ENCODE results near the gene MDGA2.

MDGA2 gene

DNA sequence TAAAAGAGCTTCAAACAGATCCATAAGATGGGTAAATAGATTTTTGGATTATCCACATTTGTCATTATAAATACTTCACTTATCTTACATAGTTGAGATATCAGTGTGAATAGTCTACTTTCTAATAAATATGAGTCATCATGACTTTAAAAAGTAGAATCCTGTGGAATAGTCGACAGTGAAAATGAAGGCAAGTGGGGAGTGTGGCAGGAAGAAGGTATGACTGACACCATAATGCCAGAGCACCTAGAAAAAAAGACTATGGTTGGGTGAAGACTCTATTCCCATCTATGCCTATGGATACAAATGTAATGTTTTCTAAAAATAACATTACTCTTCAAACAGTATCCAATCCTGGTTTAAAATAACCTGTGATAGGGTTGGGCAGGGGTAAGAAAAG lies 117.5 kb downstream of the MDGA2 start:
- no peak for TF ChIP-seq CTCF (conservative IDR thresholded peaks at IDR 0.05; ENCODE audit: low read depth, low read length)
- no peak overlapping the region for H3K27ac ChIP-seq
- no peak overlapping the region for H3K4me2 ChIP-seq
- H3K27me3 ChIP-seq (ENCODE audit: insufficient read depth, low read depth) = no peaks in the 10 kb centered on the region
- no peak overlapping the region for H3K4me3 ChIP-seq (IDR thresholded peaks at IDR 0.05; ENCODE audit: insufficient read depth, low read depth, low read length)
- no peaks in the 10 kb centered on the region for H3K36me3 ChIP-seq (ENCODE audit: insufficient read depth)
- H3K4me1 ChIP-seq (ENCODE audit: low read depth, poor library complexity, severe bottlenecking) = no peaks in the 10 kb centered on the region
- no peak overlapping the region for H3K9ac ChIP-seq
- H4K20me1 ChIP-seq (ENCODE audit: insufficient read depth) = no peaks in the 10 kb centered on the region
- no peaks in the 10 kb centered on the region for H3K79me2 ChIP-seq (ENCODE audit: insufficient read depth, low read depth)
- H2AFZ ChIP-seq (ENCODE audit: low read depth) = no peak overlapping the region

GRCh38 chr14:47555333-47555732 lies 120.1 kb downstream of the MDGA2 start:
- no peak overlapping the region for H3K4me3 ChIP-seq (IDR thresholded peaks at IDR 0.05; ENCODE audit: insufficient read depth, low read depth, low read length)
- H3K79me2 ChIP-seq (ENCODE audit: insufficient read depth, low read depth) = no peaks in the 10 kb centered on the region
- no peak overlapping the region for H3K27ac ChIP-seq
- no peaks in the 10 kb centered on the region for H4K20me1 ChIP-seq (ENCODE audit: insufficient read depth)
- H3K4me2 ChIP-seq = no peak overlapping the region
- no peak for TF ChIP-seq CTCF (conservative IDR thresholded peaks at IDR 0.05; ENCODE audit: low read depth, low read length)
- no peak overlapping the region for H3K9ac ChIP-seq
- no peaks in the 10 kb centered on the region for H3K4me1 ChIP-seq (ENCODE audit: low read depth, poor library complexity, severe bottlenecking)
- no peak overlapping the region for H2AFZ ChIP-seq (ENCODE audit: low read depth)
- no peaks in the 10 kb centered on the region for H3K36me3 ChIP-seq (ENCODE audit: insufficient read depth)
- H3K27me3 ChIP-seq (ENCODE audit: insufficient read depth, low read depth) = no peaks in the 10 kb centered on the region

DNA sequence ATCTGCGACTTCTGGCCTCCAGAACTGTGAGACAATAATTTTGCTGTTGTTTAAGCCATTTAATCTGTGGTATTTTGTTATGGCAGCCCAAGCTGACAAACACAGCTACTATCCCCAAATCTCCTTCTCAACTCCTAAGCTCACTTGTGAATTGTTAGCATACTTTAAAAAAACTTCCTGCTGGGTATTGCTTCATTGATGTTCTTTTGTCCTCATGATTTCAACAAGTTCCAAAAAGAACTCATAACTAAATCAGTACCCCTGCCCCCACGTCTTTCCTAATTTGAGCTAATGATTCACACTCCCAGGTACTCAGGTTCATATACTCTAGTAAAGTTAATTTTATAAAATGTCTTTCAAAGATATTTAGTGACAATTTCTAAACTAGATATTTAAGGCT lies 125.5 kb downstream of the MDGA2 start:
- no peaks in the 10 kb centered on the region for H3K4me1 ChIP-seq (ENCODE audit: low read depth, poor library complexity, severe bottlenecking)
- no peak overlapping the region for H3K9ac ChIP-seq
- H3K27ac ChIP-seq = no peak overlapping the region
- H3K4me2 ChIP-seq = no peak overlapping the region
- TF ChIP-seq CTCF (conservative IDR thresholded peaks at IDR 0.05; ENCODE audit: low read depth, low read length) = no peak
- no peak overlapping the region for H3K4me3 ChIP-seq (IDR thresholded peaks at IDR 0.05; ENCODE audit: insufficient read depth, low read depth, low read length)
- H2AFZ ChIP-seq (ENCODE audit: low read depth) = no peak overlapping the region
- H3K79me2 ChIP-seq (ENCODE audit: insufficient read depth, low read depth) = no peaks in the 10 kb centered on the region
- no peaks in the 10 kb centered on the region for H3K27me3 ChIP-seq (ENCODE audit: insufficient read depth, low read depth)
- H3K36me3 ChIP-seq (ENCODE audit: insufficient read depth) = no peaks in the 10 kb centered on the region
- no peaks in the 10 kb centered on the region for H4K20me1 ChIP-seq (ENCODE audit: insufficient read depth)

GRCh38 chr14:47543459-47543858 lies 131.9 kb downstream of the MDGA2 start:
- no peaks in the 10 kb centered on the region for H3K27me3 ChIP-seq (ENCODE audit: insufficient read depth, low read depth)
- H2AFZ ChIP-seq (ENCODE audit: low read depth) = no peak overlapping the region
- no peak for TF ChIP-seq CTCF (conservative IDR thresholded peaks at IDR 0.05; ENCODE audit: low read depth, low read length)
- no peak overlapping the region for H3K4me2 ChIP-seq
- no peak overlapping the region for H3K27ac ChIP-seq
- no peak overlapping the region for H3K9ac ChIP-seq
- no peaks in the 10 kb centered on the region for H4K20me1 ChIP-seq (ENCODE audit: insufficient read depth)
- no peaks in the 10 kb centered on the region for H3K79me2 ChIP-seq (ENCODE audit: insufficient read depth, low read depth)
- no peak overlapping the region for H3K4me3 ChIP-seq (IDR thresholded peaks at IDR 0.05; ENCODE audit: insufficient read depth, low read depth, low read length)
- H3K36me3 ChIP-seq (ENCODE audit: insufficient read depth) = no peaks in the 10 kb centered on the region
- H3K4me1 ChIP-seq (ENCODE audit: low read depth, poor library complexity, severe bottlenecking) = no peaks in the 10 kb centered on the region

- Histone ChIP-seq H3K9ac (no peak overlapping the region), H3K36me3 (ENCODE audit: insufficient read depth) (no peaks in the 10 kb centered on the region), H3K4me1 (ENCODE audit: low read depth, poor library complexity, severe bottlenecking) (no peaks in the 10 kb centered on the region), H3K4me3 (IDR thresholded peaks at IDR 0.05; ENCODE audit: insufficient read depth, low read depth, low read length) (no peak overlapping the region), H3K4me2 (no peak overlapping the region), H2AFZ (ENCODE audit: low read depth) (no peak overlapping the region), H3K79me2 (ENCODE audit: insufficient read depth, low read depth) (no peaks in the 10 kb centered on the region), H3K27me3 (ENCODE audit: insufficient read depth, low read depth) (no peaks in the 10 kb centered on the region), H3K27ac (no peak overlapping the region), H4K20me1 (ENCODE audit: insufficient read depth) (no peaks in the 10 kb centered on the region)
- no peak for TF ChIP-seq CTCF (conservative IDR thresholded peaks at IDR 0.05; ENCODE audit: low read depth, low read length)
Measured at GRCh38 chr14:47541662-47542061, 133.7 kb downstream of the MDGA2 start.

All from KMS-11 (cell line).